NCI-H1417 (cell line): ENCODE data around the gene TTLL7.

ENCODE experiments used
- DNase-seq, 3 experiments: peaks; one replicate each; lab custom pipeline; 2025; lab: John Stamatoyannopoulos, UW

Gene TTLL7

GRCh38 chr1:83822208-83822607 is 176.7 kb downstream of the TTLL7 start:
- no peak for DNase-seq

GRCh38 chr1:83819436-83819835 is 179.5 kb downstream of the TTLL7 start:
- no peak for DNase-seq

- no peak for DNase-seq
Measured at GRCh38 chr1:83818916-83819315, 180.0 kb downstream of the TTLL7 start.

- no peak for DNase-seq
Measured at GRCh38 chr1:83816836-83817235, 182.1 kb downstream of the TTLL7 start.

- no peak for DNase-seq
Measured at GRCh38 chr1:83815330-83815729, 183.6 kb downstream of the TTLL7 start.
